ENCODE measurements around the gene TBX4.

DNA sequence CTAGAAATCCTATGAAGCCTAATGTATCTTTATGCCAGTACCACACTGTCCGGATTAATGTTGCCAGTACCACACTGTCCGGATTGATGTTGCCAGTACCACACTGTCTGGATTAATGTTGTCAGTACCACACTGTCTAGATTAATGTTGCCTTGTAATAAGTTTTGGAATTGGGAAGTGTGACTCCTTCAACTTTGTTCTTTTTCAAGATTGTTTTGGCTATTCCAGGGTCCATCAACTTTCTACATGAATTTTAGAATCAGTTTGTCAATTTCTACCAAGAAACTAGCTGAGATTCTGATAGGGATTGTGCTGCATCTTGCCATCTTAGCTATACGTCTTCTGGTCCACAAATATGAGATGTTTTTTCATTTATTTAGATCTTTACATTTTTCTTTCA is 68.7 kb downstream of the TBX4 start:
- TF ChIP-seq POLR2A (IDR thresholded peaks at IDR 0.05) = no peak
- TF ChIP-seq, protein P1, sequence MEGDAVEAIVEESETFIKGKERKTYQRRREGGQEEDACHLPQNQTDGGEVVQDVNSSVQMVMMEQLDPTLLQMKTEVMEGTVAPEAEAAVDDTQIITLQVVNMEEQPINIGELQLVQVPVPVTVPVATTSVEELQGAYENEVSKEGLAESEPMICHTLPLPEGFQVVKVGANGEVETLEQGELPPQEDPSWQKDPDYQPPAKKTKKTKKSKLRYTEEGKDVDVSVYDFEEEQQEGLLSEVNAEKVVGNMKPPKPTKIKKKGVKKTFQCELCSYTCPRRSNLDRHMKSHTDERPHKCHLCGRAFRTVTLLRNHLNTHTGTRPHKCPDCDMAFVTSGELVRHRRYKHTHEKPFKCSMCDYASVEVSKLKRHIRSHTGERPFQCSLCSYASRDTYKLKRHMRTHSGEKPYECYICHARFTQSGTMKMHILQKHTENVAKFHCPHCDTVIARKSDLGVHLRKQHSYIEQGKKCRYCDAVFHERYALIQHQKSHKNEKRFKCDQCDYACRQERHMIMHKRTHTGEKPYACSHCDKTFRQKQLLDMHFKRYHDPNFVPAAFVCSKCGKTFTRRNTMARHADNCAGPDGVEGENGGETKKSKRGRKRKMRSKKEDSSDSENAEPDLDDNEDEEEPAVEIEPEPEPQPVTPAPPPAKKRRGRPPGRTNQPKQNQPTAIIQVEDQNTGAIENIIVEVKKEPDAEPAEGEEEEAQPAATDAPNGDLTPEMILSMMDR (IDR thresholded peaks at IDR 0.05) = no peak
